GM10248 (cell line): ENCODE measurements around the gene CD40LG.
A peak's percentile ranks its signal among the peaks of the same experiment; 100 is the strongest.

Source experiments
- CTCF ChIA-PET: fragments of 300-600 bp; sonication (Branson Sonifier 250); formaldehyde crosslinking; extraction: SDS; loops from one replicate; lab custom pipeline; 2021; ENCODE audit warnings: antibody characterized with exemption; lab: Yijun Ruan, JAX
- POLR2A ChIA-PET: fragments of 350-650 bp; sonication (Branson Sonifier 250); formaldehyde crosslinking; extraction: SDS; loops from one replicate; lab custom pipeline; 2020; ENCODE audit warnings: antibody characterized with exemption; lab: Yijun Ruan, JAX
- DNase-seq: peaks from one replicate; pipeline ENCODE4 v3.0.0; 2012; ENCODE audit errors: extremely low spot score
- TF ChIP-seq, protein P1 (sequence below): IDR thresholded peaks from 2 replicates; pipeline ENCODE4 v1.5.1; 2012; ENCODE audit warnings: mild to moderate bottlenecking, low read depth; ENCODE audit errors: extremely low read depth, missing control alignments, control extremely low read depth

The CD40LG gene

DNA sequence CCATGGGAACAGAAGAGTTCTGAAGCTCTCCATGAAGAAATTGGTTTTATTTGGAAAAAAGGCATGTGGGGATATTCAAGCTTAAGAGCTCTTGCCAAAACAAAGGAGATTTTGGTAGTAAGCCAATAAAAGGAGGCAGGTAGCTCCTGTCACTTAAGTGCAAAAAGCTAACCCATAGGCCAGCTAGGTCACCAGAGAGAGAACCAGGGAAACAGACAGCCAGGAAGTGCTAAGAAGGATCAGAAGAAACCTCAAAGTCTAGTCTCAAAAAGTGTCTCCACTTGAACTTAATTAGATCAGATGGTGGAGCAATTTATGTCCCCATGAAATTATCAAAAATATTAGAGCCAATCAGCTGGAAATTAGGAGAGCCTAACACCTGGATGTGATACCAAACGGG is 49.2 kb downstream of the CD40LG start:
- POLR2A ChIA-PET = no interaction called here
- CTCF ChIA-PET = interaction anchor here (0.8 to 5.4 kb wide), 7 partner anchors 10 to 669 kb away, joined by 3 to 34 read pairs (median 3); no protein-coding TSS in a partner anchor
- DNase-seq = no peak
- TF ChIP-seq, protein P1, sequence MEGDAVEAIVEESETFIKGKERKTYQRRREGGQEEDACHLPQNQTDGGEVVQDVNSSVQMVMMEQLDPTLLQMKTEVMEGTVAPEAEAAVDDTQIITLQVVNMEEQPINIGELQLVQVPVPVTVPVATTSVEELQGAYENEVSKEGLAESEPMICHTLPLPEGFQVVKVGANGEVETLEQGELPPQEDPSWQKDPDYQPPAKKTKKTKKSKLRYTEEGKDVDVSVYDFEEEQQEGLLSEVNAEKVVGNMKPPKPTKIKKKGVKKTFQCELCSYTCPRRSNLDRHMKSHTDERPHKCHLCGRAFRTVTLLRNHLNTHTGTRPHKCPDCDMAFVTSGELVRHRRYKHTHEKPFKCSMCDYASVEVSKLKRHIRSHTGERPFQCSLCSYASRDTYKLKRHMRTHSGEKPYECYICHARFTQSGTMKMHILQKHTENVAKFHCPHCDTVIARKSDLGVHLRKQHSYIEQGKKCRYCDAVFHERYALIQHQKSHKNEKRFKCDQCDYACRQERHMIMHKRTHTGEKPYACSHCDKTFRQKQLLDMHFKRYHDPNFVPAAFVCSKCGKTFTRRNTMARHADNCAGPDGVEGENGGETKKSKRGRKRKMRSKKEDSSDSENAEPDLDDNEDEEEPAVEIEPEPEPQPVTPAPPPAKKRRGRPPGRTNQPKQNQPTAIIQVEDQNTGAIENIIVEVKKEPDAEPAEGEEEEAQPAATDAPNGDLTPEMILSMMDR = no peak

- TF ChIP-seq, protein P1 = peak; percentile 36
- peak; percentile 11 for DNase-seq
- POLR2A ChIA-PET = no interaction called here
- CTCF ChIA-PET = interaction anchor here (1.2 to 4.3 kb wide), 2 partner anchors 12 to 45 kb away, joined by 3 to 30 read pairs; no protein-coding TSS in a partner anchor
Measured at GRCh38 chrX:136708348-136708747, 60.4 kb downstream of the CD40LG start.
